ENCODE measurements around the gene SH3RF1.

DNA sequence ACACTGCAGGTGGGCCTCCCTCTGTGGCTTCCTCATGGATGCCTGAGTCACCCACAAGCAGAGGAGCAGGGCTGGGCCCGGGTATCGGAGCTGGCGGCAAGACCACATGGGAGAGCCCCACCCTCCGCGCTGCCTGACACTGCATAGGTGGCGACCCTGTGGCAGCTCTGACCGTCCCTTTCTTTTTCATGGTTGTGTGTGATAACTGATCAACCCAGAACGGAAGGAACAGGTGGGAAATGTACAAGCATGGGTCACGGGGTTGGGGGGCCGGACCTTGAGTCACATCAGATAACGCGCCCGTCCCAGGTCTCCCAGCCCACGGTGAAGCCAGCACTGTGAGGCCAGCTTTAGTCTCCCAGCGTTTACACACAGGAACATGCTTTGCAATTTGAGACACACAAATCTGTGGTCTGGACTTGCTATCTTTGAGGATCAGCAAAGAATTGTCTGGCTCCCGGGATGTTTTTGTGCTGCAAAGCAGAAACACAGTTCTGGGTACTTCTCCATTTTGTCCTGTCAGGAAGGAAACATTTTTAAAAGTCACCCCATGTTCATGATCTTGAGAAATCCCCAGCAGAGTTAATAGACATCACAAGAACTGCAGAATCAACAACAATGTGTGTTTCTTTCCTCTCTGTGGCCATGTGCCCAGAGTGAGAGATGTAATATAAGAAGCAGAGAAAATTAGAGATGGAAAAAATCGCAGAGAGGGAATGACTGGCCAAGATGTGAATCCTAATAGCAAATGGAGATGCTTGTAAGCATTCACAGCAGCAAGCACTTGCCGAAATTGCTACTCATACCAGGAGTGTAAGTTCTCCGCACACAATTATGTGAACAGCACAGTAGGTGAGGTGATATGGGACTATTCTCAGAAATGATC is 190.6 kb downstream of the SH3RF1 start:
- TF ChIP-seq, protein P1, sequence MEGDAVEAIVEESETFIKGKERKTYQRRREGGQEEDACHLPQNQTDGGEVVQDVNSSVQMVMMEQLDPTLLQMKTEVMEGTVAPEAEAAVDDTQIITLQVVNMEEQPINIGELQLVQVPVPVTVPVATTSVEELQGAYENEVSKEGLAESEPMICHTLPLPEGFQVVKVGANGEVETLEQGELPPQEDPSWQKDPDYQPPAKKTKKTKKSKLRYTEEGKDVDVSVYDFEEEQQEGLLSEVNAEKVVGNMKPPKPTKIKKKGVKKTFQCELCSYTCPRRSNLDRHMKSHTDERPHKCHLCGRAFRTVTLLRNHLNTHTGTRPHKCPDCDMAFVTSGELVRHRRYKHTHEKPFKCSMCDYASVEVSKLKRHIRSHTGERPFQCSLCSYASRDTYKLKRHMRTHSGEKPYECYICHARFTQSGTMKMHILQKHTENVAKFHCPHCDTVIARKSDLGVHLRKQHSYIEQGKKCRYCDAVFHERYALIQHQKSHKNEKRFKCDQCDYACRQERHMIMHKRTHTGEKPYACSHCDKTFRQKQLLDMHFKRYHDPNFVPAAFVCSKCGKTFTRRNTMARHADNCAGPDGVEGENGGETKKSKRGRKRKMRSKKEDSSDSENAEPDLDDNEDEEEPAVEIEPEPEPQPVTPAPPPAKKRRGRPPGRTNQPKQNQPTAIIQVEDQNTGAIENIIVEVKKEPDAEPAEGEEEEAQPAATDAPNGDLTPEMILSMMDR (IDR thresholded peaks at IDR 0.05): no peak
- TF ChIP-seq, protein P2, sequence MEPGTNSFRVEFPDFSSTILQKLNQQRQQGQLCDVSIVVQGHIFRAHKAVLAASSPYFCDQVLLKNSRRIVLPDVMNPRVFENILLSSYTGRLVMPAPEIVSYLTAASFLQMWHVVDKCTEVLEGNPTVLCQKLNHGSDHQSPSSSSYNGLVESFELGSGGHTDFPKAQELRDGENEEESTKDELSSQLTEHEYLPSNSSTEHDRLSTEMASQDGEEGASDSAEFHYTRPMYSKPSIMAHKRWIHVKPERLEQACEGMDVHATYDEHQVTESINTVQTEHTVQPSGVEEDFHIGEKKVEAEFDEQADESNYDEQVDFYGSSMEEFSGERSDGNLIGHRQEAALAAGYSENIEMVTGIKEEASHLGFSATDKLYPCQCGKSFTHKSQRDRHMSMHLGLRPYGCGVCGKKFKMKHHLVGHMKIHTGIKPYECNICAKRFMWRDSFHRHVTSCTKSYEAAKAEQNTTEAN (CRISPR knock-in tag; IDR thresholded peaks at IDR 0.05): no peak
- TF ChIP-seq, protein P3, sequence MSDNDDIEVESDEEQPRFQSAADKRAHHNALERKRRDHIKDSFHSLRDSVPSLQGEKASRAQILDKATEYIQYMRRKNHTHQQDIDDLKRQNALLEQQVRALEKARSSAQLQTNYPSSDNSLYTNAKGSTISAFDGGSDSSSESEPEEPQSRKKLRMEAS (CRISPR knock-in tag; IDR thresholded peaks at IDR 0.05): no peak
- TF ChIP-seq, protein P4, sequence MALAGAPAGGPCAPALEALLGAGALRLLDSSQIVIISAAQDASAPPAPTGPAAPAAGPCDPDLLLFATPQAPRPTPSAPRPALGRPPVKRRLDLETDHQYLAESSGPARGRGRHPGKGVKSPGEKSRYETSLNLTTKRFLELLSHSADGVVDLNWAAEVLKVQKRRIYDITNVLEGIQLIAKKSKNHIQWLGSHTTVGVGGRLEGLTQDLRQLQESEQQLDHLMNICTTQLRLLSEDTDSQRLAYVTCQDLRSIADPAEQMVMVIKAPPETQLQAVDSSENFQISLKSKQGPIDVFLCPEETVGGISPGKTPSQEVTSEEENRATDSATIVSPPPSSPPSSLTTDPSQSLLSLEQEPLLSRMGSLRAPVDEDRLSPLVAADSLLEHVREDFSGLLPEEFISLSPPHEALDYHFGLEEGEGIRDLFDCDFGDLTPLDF (CRISPR knock-in tag; IDR thresholded peaks at IDR 0.05): no peak
- TF ChIP-seq, protein P5, sequence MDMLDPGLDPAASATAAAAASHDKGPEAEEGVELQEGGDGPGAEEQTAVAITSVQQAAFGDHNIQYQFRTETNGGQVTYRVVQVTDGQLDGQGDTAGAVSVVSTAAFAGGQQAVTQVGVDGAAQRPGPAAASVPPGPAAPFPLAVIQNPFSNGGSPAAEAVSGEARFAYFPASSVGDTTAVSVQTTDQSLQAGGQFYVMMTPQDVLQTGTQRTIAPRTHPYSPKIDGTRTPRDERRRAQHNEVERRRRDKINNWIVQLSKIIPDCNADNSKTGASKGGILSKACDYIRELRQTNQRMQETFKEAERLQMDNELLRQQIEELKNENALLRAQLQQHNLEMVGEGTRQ (CRISPR knock-in tag; IDR thresholded peaks at IDR 0.05): no peak
- TF ChIP-seq, protein P6, sequence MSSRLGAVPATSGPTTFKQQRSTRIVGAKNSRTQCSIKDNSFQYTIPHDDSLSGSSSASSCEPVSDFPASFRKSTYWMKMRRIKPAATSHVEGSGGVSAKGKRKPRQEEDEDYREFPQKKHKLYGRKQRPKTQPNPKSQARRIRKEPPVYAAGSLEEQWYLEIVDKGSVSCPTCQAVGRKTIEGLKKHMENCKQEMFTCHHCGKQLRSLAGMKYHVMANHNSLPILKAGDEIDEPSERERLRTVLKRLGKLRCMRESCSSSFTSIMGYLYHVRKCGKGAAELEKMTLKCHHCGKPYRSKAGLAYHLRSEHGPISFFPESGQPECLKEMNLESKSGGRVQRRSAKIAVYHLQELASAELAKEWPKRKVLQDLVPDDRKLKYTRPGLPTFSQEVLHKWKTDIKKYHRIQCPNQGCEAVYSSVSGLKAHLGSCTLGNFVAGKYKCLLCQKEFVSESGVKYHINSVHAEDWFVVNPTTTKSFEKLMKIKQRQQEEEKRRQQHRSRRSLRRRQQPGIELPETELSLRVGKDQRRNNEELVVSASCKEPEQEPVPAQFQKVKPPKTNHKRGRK (CRISPR knock-in tag; IDR thresholded peaks at IDR 0.05; ENCODE audit: borderline replicate concordance): no peak
- TF ChIP-seq SP1 (CRISPR knock-in tag; conservative IDR thresholded peaks at IDR 0.05): no peak
- no peak for TF ChIP-seq JUN (CRISPR knock-in tag; IDR thresholded peaks at IDR 0.05)
- no peak for TF ChIP-seq MXD4 (CRISPR knock-in tag; IDR thresholded peaks at IDR 0.05; ENCODE audit: borderline replicate concordance)
- no peak for TF ChIP-seq NR1H2 (CRISPR knock-in tag; IDR thresholded peaks at IDR 0.05)
- no peak for TF ChIP-seq TCF7 (CRISPR knock-in tag; IDR thresholded peaks at IDR 0.05; ENCODE audit: low read depth)
- TF ChIP-seq, protein P7, sequence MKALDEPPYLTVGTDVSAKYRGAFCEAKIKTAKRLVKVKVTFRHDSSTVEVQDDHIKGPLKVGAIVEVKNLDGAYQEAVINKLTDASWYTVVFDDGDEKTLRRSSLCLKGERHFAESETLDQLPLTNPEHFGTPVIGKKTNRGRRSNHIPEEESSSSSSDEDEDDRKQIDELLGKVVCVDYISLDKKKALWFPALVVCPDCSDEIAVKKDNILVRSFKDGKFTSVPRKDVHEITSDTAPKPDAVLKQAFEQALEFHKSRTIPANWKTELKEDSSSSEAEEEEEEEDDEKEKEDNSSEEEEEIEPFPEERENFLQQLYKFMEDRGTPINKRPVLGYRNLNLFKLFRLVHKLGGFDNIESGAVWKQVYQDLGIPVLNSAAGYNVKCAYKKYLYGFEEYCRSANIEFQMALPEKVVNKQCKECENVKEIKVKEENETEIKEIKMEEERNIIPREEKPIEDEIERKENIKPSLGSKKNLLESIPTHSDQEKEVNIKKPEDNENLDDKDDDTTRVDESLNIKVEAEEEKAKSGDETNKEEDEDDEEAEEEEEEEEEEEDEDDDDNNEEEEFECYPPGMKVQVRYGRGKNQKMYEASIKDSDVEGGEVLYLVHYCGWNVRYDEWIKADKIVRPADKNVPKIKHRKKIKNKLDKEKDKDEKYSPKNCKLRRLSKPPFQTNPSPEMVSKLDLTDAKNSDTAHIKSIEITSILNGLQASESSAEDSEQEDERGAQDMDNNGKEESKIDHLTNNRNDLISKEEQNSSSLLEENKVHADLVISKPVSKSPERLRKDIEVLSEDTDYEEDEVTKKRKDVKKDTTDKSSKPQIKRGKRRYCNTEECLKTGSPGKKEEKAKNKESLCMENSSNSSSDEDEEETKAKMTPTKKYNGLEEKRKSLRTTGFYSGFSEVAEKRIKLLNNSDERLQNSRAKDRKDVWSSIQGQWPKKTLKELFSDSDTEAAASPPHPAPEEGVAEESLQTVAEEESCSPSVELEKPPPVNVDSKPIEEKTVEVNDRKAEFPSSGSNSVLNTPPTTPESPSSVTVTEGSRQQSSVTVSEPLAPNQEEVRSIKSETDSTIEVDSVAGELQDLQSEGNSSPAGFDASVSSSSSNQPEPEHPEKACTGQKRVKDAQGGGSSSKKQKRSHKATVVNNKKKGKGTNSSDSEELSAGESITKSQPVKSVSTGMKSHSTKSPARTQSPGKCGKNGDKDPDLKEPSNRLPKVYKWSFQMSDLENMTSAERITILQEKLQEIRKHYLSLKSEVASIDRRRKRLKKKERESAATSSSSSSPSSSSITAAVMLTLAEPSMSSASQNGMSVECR (CRISPR knock-in tag; IDR thresholded peaks at IDR 0.05; ENCODE audit: borderline replicate concordance): no peak
- no peak for TF ChIP-seq CBFB (CRISPR knock-in tag; IDR thresholded peaks at IDR 0.05; ENCODE audit: low read depth)
- TF ChIP-seq CREM (CRISPR knock-in tag; IDR thresholded peaks at IDR 0.05): no peak
